K562 (cell line): ENCODE data around the gene ROR2. TPM values are rescaled to one million over a fixed set of nuclear protein-coding genes. Genes with fewer than 3 reads are reported as not detected.
A peak's percentile ranks its signal among the peaks of the same experiment; 100 is the strongest.

Experiments used
- ATAC-seq: fragments of 200-7000 bp; cut with Tn5 transposase; 3 replicates; pipeline ENCODE4 v1.9.1; 2020; ENCODE audit warnings: moderate library complexity
- BruUV-seq: library from RNA; stranded (reverse); fragments of 400-500 nt; replicated peaks from 2 replicates; lab custom pipeline; 2021; lab: Mats Ljungman, UMichigan
- CTCF ChIA-PET: fragments of 300-600 bp; formaldehyde crosslinking; extraction: SDS; loops from one replicate; lab custom pipeline; 2021; ENCODE audit warnings: low intra/inter-chr PET ratio; lab: Yijun Ruan, JAX
- POLR2A ChIA-PET: fragments of 300-600, 350-650 bp; sonication (Branson Sonifier 250); formaldehyde crosslinking; extraction: SDS; loops from one replicate; lab custom pipeline; 2021; ENCODE audit warnings: antibody characterized with exemption, inconsistent platforms; lab: Yijun Ruan, JAX
- DNase-seq, 4 experiments: peaks; one replicate each; pipeline versions ENCODE4 v3.0.0 to v3.0.0-alpha.2; 2011 to 2018; ENCODE audit warnings: low spot score in 3 of 4, mixed read lengths in 3 of 4; ENCODE audit errors: extremely low read depth in 1 of 4
- FAIRE-seq: peaks from 2 replicates; lab custom pipeline; 2011; peaks lifted over from hg19 to GRCh38; lab: Jason Lieb, UNC
- H2AFZ ChIP-seq: 2 replicates; pipeline ENCODE4 v1.6.0; 2011; ENCODE audit warnings: low read depth, low read length, control low read depth, inconsistent platforms
- H3K27ac ChIP-seq: fragments of 200-600 bp; 3 replicates; pipeline ENCODE4 v1.8.0; 2011; ENCODE audit warnings: low read depth, mild to moderate bottlenecking, control low read depth, inconsistent platforms, low read length, moderate library complexity, mixed read lengths; ENCODE audit errors: extremely low read depth
- H3K27me3 ChIP-seq, 2 experiments: fragments of 300-600 bp in 1 of 2; 2 replicates in 1 of 2; 3 replicates in 1 of 2; pipeline versions ENCODE4 v1.6.0 to v1.8.0; 2011; ENCODE audit warnings: inconsistent platforms in 2 of 2, low read length in 2 of 2, mild to moderate bottlenecking in 1 of 2, mixed read lengths in 1 of 2, moderate library complexity in 1 of 2; ENCODE audit not compliant: control insufficient read depth in 2 of 2, insufficient read depth in 2 of 2
- H3K36me3 ChIP-seq: fragments of 300-600 bp; 3 replicates; pipeline ENCODE4 v1.8.0; 2011; ENCODE audit warnings: mild to moderate bottlenecking, low read length, inconsistent platforms; ENCODE audit not compliant: control insufficient read depth, insufficient read depth
- H3K4me1 ChIP-seq, 2 experiments: fragments of 200-600 bp in 1 of 2; replicated peaks in 1 of 2; 2 replicates in 1 of 2; 3 replicates in 1 of 2; pipeline versions ENCODE4 v1.5.1 to v1.8.0; 2011; ENCODE audit warnings: inconsistent platforms in 2 of 2, low read length in 2 of 2, mild to moderate bottlenecking in 1 of 2, mixed read lengths in 1 of 2, moderate library complexity in 1 of 2; ENCODE audit not compliant: control insufficient read depth in 2 of 2, insufficient read depth in 2 of 2
- H3K4me2 ChIP-seq: 2 replicates; pipeline ENCODE4 v1.6.1; 2011; ENCODE audit warnings: low read length, control low read depth, inconsistent platforms, mixed read lengths; ENCODE audit not compliant: insufficient read depth
- H3K4me3 ChIP-seq: fragments of 200-600 bp; sonication (generic), shearing (Covaris generic); 2 replicates; pipeline ENCODE4 v1.5.1; 2016; ENCODE audit warnings: control low read depth, inconsistent platforms
- H3K79me2 ChIP-seq: fragments of 200-600 bp; 3 replicates; pipeline ENCODE4 v1.8.0; 2011; ENCODE audit warnings: low read length, inconsistent platforms; ENCODE audit not compliant: control insufficient read depth, insufficient read depth
- H3K9ac ChIP-seq, 2 experiments: 2 replicates each; pipeline versions ENCODE4 v1.6.0 to v1.6.1; 2011; ENCODE audit warnings: low read depth in 2 of 2, low read length in 2 of 2, control low read depth in 1 of 2, inconsistent platforms in 1 of 2, mild to moderate bottlenecking in 1 of 2, mixed read lengths in 1 of 2; ENCODE audit not compliant: insufficient read depth in 1 of 2
- H3K9me1 ChIP-seq: one replicate; pipeline ENCODE4 v1.6.0; 2011; ENCODE audit warnings: inconsistent platforms, mild to moderate bottlenecking, low read length, moderate library complexity; ENCODE audit not compliant: control insufficient read depth, insufficient read depth
- H3K9me3 ChIP-seq: replicated peaks from 2 replicates; pipeline ENCODE4 v1.5.1; 2011; ENCODE audit warnings: low read depth, low read length, inconsistent platforms; ENCODE audit not compliant: control insufficient read depth, insufficient read depth
- H4K20me1 ChIP-seq: replicated peaks from 2 replicates; pipeline ENCODE4 v1.6.1; 2011; ENCODE audit warnings: low read length, inconsistent platforms, mixed read lengths; ENCODE audit not compliant: control insufficient read depth, insufficient read depth
- COPS2 ChIP-seq: fragments of 450-650 bp; conservative IDR thresholded peaks from 2 replicates; pipeline ENCODE4 v1.6.1; 2016; ENCODE audit warnings: mild to moderate bottlenecking, moderate library complexity
- DPF2 ChIP-seq: fragments of 450-650 bp; IDR thresholded peaks from 2 replicates; pipeline ENCODE4 v1.6.1; 2016
- ELK1 ChIP-seq: sonication (generic); formaldehyde crosslinking; IDR thresholded peaks from 2 replicates; pipeline ENCODE4 v1.8.1; 2022; ENCODE audit warnings: missing genetic modification reagents
- ESRRA ChIP-seq: fragments of 450-650 bp; IDR thresholded peaks from 2 replicates; pipeline ENCODE4 v1.6.1; 2014; ENCODE audit warnings: low read depth, mild to moderate bottlenecking, moderate library complexity, borderline replicate concordance
- HOXB6 ChIP-seq: fragments of 250-450 bp; sonication (Bioruptor Pico); IDR thresholded peaks from 2 replicates; pipeline ENCODE4 v1.5.1; 2022; ENCODE audit warnings: mild to moderate bottlenecking, borderline replicate concordance
- NFIC ChIP-seq: fragments of 450-650 bp; IDR thresholded peaks from 2 replicates; pipeline ENCODE4 v1.6.1; 2017; ENCODE audit warnings: mild to moderate bottlenecking, inconsistent platforms
- RFX7 ChIP-seq: fragments of 250-450 bp; sonication (Bioruptor Pico); IDR thresholded peaks from 2 replicates; pipeline ENCODE4 v1.5.1; 2021; ENCODE audit warnings: mild to moderate bottlenecking
- ZKSCAN3 ChIP-seq: fragments of 250-450 bp; sonication (Bioruptor Pico); IDR thresholded peaks from 2 replicates; pipeline ENCODE4 v1.4.0; 2020
- ZNF311 ChIP-seq: fragments of 250-450 bp; sonication (Bioruptor Pico); IDR thresholded peaks from 2 replicates; pipeline ENCODE4 v1.4.0; 2020; ENCODE audit warnings: mild to moderate bottlenecking, moderate library complexity
- ZNF41 ChIP-seq: fragments of 250-450 bp; sonication (Bioruptor Pico); conservative IDR thresholded peaks from 2 replicates; pipeline ENCODE4 v1.4.0; 2020; ENCODE audit warnings: mild to moderate bottlenecking
- ZNF511 ChIP-seq: sonication (generic); formaldehyde crosslinking; IDR thresholded peaks from 2 replicates; pipeline ENCODE4 v1.8.0; 2022; ENCODE audit warnings: mild to moderate bottlenecking, missing genetic modification reagents
- WGBS: fragments of 100-300 bp; shearing (Covaris generic); methylation state at CpG from one replicate; pipeline ENCODE4 v1.1.6; 2016; ENCODE audit warnings: low coverage, mixed read lengths; ENCODE audit not compliant: insufficient coverage; ENCODE audit errors: missing lambda C conversion rate; 5-methylcytosine and 5-hydroxymethylcytosine counted together
- in situ Hi-C: fragments of 300-500 bp; cut with MboI; formaldehyde crosslinking; loops from 4 replicates; pipeline ENCODE4 v1.15.0; 2018; ENCODE audit warnings: inconsistent platforms, mixed read lengths
- intact Hi-C: fragments of 100-400 bp; cut with micrococcal nuclease; formaldehyde crosslinking; loops from 2 replicates; pipeline ENCODE4 v1.14.2; 2022
- polyA plus RNA-seq, 8 experiments: library from polyadenylated mRNA; depleted of rRNA in 4 of 8; stranded (reverse) in 5 of 8; unstranded in 3 of 8; fragments of >200 nt; fragmentation: Nextera tagmentation in 2 of 8; fragmentation: Illumina TruSeq in 1 of 8; extraction: Ambion mirVana in 2 of 8; extraction: Trizol in 1 of 8; gene quantifications; 2 replicates each; pipeline versions ENCODE4 v1.2.1 to v1.2.3, GENCODE V29; 2011 to 2014; ENCODE audit warnings: inconsistent platforms in 1 of 8, missing spikeins in 1 of 8
- total RNA-seq, 7 experiments: library from RNA; depleted of rRNA in 6 of 7; stranded (reverse); fragments of >200 nt in 6 of 7; fragmentation: Illumina TruSeq in 2 of 7; extraction: Trizol in 2 of 7; gene quantifications; 2 replicates each; pipeline versions ENCODE4 v1.2.1 to v1.2.3, GENCODE V29; 2011 to 2021; ENCODE audit warnings: low replicate concordance in 1 of 7

Gene ROR2
- total and polyA plus RNA-seq, 9 of the 15 experiments (the other 6 are each of a cell fraction or from before 2014, with no cell fraction given), result 5.6 to 33.8 (median 15.3) TPM

GRCh38 chr9:91844190-91844589 lies 105.8 kb downstream of the ROR2 start:
- ChIA-PET POLR2A (interaction anchor here (1.5 kb wide), 1 partner anchor 10 kb away, joined by 5 read pairs; no protein-coding TSS in a partner anchor), CTCF (no interaction called here)
- no peak for FAIRE-seq

More at GRCh38 chr9:91844190-91844589, 105.8 kb downstream of the ROR2 start:
- peaks cover 10% of the 10 kb centered on the region; the same call in 1 of the 3 replicates for H3K36me3 ChIP-seq
- DNase-seq, result no peak
- H3K4me2 ChIP-seq, result no peak overlapping the region
- no peak overlapping the region for H3K27ac ChIP-seq
- peaks cover 0 to 15% of the 10 kb centered on the region in 2 experiments; a peak in 4 of 5 replicates for H3K4me1 ChIP-seq
- H3K27me3 ChIP-seq, result no peaks in the 10 kb centered on the region
- peaks cover 9% of the 10 kb centered on the region for H3K9me1 ChIP-seq
- peaks cover 40% of the 10 kb centered on the region for H3K79me2 ChIP-seq
- intact Hi-C loops (no loop called here), in situ Hi-C loops (no loop called here)
- WGBS, result 85% methylated on average over 13 of the region's 13 CpGs
- H3K9me3 ChIP-seq, result no peaks in the 10 kb centered on the region
- H2AFZ ChIP-seq, result no peak overlapping the region
- BruUV-seq, result no TSS peak
- no peak for ATAC-seq
- peaks cover 9% of the 10 kb centered on the region; the same call in 1 of the 2 replicates for H4K20me1 ChIP-seq
- no peak overlapping the region for H3K4me3 ChIP-seq
- no peak for TF ChIP-seq ELK1 (CRISPR knock-in tag)
- TF ChIP-seq ESRRA, result no peak
- no peak for TF ChIP-seq COPS2
- no peak for TF ChIP-seq DPF2
- no peak for TF ChIP-seq ZKSCAN3 (CRISPR knock-in tag)
- no peak for TF ChIP-seq NFIC
- no peak for TF ChIP-seq ZNF41 (CRISPR knock-in tag)
- TF ChIP-seq HOXB6 (CRISPR knock-in tag), result no peak
- TF ChIP-seq ZNF311 (CRISPR knock-in tag), result no peak
- TF ChIP-seq RFX7 (CRISPR knock-in tag), result no peak
- TF ChIP-seq ZNF511 (CRISPR knock-in tag), result no peak
- peak overlapping the region in 1 of 2 experiments; percentile 62; a peak in 2 of 4 replicates for H3K9ac ChIP-seq
